Effector memory CD4-positive, alpha-beta T cell (primary cell): ENCODE data around the gene IL26.

Experiments used
- DNase-seq, 3 donors: peaks; one replicate each; pipeline ENCODE4 v3.0.0-alpha.2; 2020
- H3K27ac ChIP-seq: 2 replicates; pipeline ENCODE4 v1.7.0; 2013; ENCODE audit warnings: mild to moderate bottlenecking, low read length, moderate library complexity; ENCODE audit not compliant: insufficient read depth, poor library complexity, severe bottlenecking
- H3K27me3 ChIP-seq: replicated peaks from 2 replicates; pipeline ENCODE4 v1.7.0; 2013; ENCODE audit warnings: mild to moderate bottlenecking, low read length; ENCODE audit not compliant: insufficient read depth, control insufficient read depth, poor library complexity, severe bottlenecking
- H3K36me3 ChIP-seq: 2 replicates; pipeline ENCODE4 v1.7.0; 2013; ENCODE audit warnings: mild to moderate bottlenecking, low read length, moderate library complexity; ENCODE audit not compliant: control insufficient read depth, insufficient read depth
- H3K4me1 ChIP-seq: 2 replicates; pipeline ENCODE4 v1.7.0; 2013; ENCODE audit warnings: low read length, mild to moderate bottlenecking; ENCODE audit not compliant: control insufficient read depth, insufficient read depth, poor library complexity, severe bottlenecking
- H3K4me3 ChIP-seq: 2 replicates; pipeline ENCODE4 v1.7.0; 2013; ENCODE audit warnings: low read length, low read depth, mild to moderate bottlenecking; ENCODE audit not compliant: insufficient read depth, poor library complexity, severe bottlenecking
- H3K9me3 ChIP-seq: 2 replicates; pipeline ENCODE4 v1.7.0; 2013; ENCODE audit warnings: mild to moderate bottlenecking, low read length, moderate library complexity; ENCODE audit not compliant: control insufficient read depth

IL26 gene

DNA sequence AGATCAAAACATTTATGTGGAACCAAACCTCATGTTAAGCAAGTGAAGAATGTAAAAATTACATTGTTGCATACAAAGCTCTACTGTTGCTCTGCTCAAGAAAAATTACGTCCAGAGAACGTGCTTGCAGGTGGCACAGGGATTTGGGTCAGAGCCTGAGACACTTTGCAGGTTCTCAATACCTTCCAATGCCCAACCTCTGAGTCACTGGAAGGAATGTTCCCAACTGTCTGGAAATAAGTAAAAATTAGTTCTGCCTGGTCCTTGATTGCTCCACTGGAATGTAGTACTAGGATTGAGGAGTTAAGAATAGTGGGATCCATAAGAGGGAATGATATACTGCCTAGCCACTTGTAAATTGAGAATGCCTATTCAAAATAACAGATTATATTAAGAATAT lies 63.2 kb downstream of the IL26 start:
- no peaks in the 10 kb centered on the region for H3K4me1 ChIP-seq
- DNase-seq: no peak
- H3K27ac ChIP-seq: no peak overlapping the region
- H3K4me3 ChIP-seq: no peak overlapping the region
- no peaks in the 10 kb centered on the region for H3K36me3 ChIP-seq
- H3K9me3 ChIP-seq: no peaks in the 10 kb centered on the region
- no peaks in the 10 kb centered on the region for H3K27me3 ChIP-seq

GRCh38 chr12:68159681-68160304 lies 65.8 kb downstream of the IL26 start, which contains the start of gene IFNG:
TSS of gene IFNG (minus strand) at chr12:68159740. CDS start at chr12:68159615, 125 bp downstream.
- Histone ChIP-seq H3K4me1 (no peaks in the 10 kb centered on the region), H3K4me3 (no peak within 1 kb of the TSS), H3K27me3 (no peaks in the 10 kb centered on the region), H3K27ac (no peak within 1 kb of the TSS), H3K36me3 (no peaks in the 10 kb centered on the region), H3K9me3 (no peaks in the 10 kb centered on the region)
- no peak for DNase-seq

DNA sequence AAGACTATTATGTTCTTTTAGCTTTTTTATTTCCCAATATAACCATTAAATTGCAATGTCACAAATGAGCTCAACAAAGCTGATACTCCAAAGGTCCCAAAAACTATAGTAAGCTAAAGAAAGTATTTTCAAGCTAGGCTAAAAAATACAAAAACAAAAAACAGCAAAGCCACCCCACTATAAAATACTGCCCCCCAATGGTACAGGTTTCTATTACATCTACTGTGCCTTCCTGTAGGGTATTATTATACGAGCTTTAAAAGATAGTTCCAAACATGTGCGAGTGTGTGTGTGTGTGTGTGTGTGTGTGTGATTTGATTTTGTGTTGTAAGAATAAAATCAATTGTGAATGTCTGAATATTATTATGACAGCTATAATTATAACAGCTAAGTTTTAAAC lies 67.2 kb downstream of the IL26 start:
- H3K27me3 ChIP-seq: no peaks in the 10 kb centered on the region
- no peak for DNase-seq
- no peak overlapping the region for H3K27ac ChIP-seq
- H3K9me3 ChIP-seq: no peaks in the 10 kb centered on the region
- no peak overlapping the region for H3K4me3 ChIP-seq
- no peaks in the 10 kb centered on the region for H3K4me1 ChIP-seq
- no peaks in the 10 kb centered on the region for H3K36me3 ChIP-seq

DNA sequence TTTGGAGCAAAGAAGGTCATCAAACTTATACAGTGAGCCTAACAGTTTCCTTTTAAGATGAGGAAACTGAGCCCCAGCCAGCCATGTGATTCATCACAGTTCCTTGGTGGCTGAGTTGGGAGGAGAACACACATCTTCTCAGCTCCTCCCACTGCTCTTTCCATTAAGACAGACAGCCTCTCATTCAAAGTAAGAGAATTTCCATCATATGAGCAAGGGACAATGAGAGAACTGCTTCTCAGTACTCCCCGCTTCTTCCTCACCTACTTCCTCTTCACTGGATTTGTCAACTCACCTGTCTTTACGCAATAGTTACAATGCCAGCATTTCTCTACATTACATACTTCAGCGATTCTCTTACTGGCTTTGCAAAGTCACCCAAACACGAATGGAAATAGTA lies 68.2 kb downstream of the IL26 start:
- Histone ChIP-seq H3K4me3 (no peak overlapping the region), H3K27ac (no peak overlapping the region), H3K9me3 (no peaks in the 10 kb centered on the region), H3K36me3 (no peaks in the 10 kb centered on the region), H3K27me3 (no peaks in the 10 kb centered on the region), H3K4me1 (no peaks in the 10 kb centered on the region)
- DNase-seq: no peak

GRCh38 chr12:68156636-68157035 lies 69.0 kb downstream of the IL26 start:
- H3K27me3 ChIP-seq: no peaks in the 10 kb centered on the region
- no peak overlapping the region for H3K4me3 ChIP-seq
- H3K9me3 ChIP-seq: no peaks in the 10 kb centered on the region

GRCh38 chr12:68154779-68155178 lies 70.8 kb downstream of the IL26 start:
- Histone ChIP-seq H3K27me3 (no peaks in the 10 kb centered on the region), H3K9me3 (no peaks in the 10 kb centered on the region), H3K4me3 (no peak overlapping the region), H3K27ac (no peak overlapping the region), H3K36me3 (no peaks in the 10 kb centered on the region), H3K4me1 (no peaks in the 10 kb centered on the region)
- DNase-seq: no peak

More at GRCh38 chr12:68156636-68157035, 69.0 kb downstream of the IL26 start:
- Histone ChIP-seq H3K36me3 (no peaks in the 10 kb centered on the region), H3K4me1 (no peaks in the 10 kb centered on the region), H3K27ac (no peak overlapping the region)
- DNase-seq: no peak
